ENCODE measurements around the gene ENTPD8. TPM values are rescaled to one million over a fixed set of nuclear protein-coding genes. Genes with fewer than 3 reads are reported as not detected.
A peak's percentile ranks its signal among the peaks of the same experiment; 100 is the strongest.

The ENTPD8 gene
- total RNA-seq, 1 experiment from 2014 or later, result not detected

DNA sequence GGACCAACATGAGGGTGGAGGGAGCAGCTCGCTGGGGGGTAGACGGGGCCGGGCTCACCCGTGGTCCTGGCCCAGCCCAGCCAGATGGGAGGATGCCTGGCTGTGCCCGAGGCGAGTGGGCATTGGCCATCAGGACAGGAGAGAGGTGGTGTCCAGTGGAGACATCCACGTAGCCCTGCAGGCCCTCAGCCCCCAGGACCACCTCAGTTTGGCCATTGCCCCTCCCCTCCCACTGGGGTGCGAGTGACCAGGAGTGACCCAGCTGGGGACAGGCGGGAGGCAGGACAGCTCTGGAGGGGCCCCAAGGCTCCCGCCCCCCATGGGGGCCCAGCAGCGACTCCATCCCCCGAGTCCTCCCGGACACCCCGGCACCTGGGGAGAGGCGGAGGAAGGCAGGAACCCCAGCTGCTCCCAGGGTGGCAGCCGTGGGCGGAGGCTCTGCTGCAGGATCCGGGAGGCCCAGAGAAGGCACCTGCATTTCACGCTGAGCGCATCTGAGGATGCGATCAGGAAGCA, 9.7 kb downstream of the ENTPD8 start:
- DNase-seq (ENCODE audit: low read depth), result no peak

DNA sequence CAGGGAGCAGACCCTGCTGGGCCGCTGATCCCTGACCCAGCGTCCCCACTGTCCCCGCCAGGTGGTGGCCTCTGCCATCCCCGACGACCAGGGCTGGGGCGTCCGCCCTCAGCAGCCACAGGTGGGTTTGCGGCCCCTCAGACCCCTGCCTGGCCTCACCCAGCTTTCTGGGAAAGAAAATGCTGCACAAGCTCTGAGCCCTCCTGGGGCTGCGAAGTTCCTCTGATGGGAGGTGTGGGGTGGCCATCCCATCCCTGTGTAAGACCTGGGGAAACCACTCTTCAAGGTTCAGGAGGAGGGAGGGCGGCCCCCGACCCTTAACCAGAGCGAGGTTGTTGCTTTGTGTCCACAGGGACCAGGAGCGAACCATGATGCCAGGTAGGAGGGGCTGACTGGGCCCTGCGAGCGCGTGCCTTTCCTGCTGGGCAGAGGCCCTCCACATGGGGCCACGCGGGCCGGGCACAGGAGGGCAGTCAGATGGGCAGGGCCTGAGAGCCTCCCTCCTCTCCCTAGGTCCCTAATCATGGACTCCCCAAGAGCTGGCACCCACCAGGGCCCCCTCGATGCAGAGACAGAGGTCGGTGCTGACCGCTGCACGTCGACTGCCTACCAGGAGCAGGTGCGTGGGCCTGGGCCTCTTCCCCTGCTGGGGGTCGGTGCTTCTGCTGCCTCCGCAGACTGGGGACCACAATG, 10.3 kb downstream of the ENTPD8 start:
- DNase-seq (ENCODE audit: low read depth), result no peak

DNA sequence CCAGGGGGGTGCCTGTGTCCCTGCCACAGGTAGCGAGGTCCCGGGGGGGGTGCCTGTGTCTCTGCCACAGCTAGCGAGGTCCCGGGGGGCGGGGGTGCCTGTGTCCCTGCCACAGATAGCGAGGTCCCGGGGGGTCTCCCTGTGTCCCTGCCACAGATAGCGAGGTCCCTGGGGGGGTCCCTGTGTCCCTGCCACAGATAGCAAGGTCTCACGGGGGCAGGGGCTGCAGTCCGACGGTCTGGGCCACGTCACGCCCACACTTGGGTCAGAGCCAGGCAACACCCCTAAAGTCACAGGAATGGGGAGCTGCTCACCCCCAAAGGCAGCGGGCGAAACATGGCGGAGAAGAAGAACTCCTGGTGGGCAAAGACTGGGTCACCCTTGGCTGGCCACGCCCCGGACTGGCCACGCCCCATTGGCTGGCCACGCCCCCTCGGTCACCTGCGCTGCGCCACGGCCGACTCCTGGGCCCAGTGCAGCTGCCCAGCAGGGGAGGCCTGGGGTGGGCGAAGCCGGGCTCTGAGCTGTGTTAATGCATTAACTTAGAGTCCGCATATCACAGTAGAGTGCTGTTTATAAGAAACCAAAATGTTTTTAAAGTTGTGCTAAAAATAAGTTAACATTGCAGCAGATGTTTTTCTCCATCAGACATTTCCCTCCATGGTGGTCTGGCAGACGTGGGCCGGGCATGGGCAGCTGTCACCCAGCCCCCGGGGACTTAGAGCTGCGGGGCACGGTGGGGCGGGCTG, 11.0 kb downstream of the ENTPD8 start:
- peak; percentile 82 for DNase-seq (ENCODE audit: low read depth)

DNA sequence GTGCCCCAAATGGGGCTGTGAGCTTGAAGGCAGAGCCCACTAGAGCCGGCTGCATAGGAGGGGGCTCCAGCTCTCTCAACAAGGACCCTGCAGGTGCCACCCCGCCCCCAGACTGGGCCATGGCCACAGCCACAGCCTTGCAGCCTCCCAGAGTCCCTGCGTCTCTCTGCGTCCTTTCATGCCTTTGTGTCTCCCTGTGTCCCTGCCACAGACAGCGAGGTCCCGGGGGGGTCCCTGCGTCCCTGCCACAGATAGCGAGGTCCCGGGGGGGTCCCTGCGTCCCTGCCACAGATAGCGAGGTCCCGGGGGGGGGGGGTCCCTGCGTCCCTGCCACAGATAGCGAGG, 11.6 kb downstream of the ENTPD8 start:
- no peak for DNase-seq (ENCODE audit: low read depth)

DNA sequence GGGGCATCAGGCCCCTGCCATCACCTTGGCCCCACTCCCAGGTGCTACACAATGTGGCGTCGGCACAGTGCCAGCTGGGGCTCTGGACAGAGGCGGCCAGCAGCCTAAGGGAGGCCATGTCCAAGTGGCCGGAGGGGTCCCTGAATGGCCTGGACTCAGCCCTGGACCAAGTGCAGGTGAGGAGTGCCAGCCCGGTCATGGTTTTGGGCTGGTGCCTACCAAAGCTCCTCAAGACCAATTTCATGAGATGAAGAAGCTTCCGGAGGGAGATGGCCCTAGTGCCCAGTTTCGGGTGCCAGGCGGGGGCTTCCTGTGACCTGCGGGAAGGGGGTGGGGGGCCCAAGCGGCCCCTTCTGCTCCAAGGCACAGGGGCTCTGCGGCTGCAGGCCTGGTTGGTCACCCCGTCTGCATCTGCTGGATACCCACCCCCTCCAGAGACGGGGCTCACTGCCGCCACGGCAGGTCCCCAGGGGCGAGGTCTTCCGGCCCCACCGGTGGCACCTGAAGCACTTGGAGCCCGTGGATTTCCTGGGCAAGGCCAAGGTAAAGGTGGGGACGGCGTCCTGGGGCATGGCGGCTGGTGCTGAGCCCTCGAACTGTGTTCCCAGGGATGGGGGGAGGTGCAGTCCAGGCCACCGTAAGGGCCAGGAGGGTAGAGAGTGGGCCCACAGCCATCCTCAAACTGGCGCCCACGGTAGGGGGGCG, 12.2 kb downstream of the ENTPD8 start:
- DNase-seq (ENCODE audit: low read depth), result no peak

DNA sequence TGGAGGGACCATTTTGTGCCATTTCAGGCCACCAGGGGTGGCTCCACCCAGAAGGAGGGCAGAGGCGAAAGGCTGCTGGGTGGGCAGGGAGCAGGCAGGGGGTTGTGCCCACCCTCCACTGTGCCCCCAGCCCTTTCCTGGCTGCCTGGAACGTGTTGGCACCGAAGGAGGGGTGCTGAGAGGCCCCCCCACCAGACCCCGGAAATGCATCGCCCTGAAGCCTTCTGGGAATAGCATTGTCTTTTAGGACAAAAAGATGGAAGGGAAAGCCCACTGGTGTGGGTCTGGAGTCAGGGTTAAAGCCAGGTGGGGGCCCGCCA, 12.9 kb downstream of the ENTPD8 start:
- DNase-seq (ENCODE audit: low read depth), result no peak

DNA sequence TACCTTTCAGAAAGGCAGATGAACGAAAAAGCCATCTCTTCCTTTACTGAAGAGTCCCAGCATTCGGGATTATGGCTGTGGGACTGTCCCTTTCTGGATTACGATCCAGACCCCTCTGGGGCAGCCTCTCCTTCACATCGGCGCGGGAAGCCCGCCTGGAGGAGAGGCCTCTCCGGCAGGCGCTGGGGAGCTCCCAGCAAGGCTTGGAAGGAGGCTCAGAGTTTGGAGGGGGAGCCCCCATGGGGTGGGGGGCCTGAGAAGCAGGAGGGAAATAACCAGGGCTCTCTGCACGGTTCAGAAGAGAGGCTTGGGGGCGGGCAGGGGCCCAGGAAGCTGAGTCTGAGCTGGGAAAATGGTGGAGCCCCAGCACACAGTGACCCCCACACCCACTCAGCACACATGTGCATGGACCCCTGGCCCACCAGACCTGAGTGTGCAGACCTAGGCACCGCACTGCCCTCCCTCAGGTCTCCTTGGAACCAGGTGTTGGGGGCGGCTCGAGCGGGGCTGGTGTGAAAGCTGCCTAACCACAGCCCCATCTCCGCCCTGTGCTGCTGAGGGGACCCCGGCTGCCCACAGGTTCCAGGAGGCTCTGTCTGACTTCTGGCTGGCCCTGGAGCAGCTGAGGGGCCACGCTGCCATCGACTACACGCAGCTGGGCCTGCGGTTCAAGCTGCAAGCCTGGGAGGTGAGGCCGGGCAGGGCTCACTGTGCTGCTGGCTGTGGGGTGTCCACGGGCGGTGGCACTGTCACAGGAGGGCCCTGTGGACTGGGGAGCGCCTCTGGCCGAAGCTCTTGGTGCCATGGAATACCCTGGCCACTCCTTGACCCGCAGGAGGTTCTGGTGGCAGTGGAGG, 13.5 kb downstream of the ENTPD8 start:
- no peak for DNase-seq (ENCODE audit: low read depth)

DNA sequence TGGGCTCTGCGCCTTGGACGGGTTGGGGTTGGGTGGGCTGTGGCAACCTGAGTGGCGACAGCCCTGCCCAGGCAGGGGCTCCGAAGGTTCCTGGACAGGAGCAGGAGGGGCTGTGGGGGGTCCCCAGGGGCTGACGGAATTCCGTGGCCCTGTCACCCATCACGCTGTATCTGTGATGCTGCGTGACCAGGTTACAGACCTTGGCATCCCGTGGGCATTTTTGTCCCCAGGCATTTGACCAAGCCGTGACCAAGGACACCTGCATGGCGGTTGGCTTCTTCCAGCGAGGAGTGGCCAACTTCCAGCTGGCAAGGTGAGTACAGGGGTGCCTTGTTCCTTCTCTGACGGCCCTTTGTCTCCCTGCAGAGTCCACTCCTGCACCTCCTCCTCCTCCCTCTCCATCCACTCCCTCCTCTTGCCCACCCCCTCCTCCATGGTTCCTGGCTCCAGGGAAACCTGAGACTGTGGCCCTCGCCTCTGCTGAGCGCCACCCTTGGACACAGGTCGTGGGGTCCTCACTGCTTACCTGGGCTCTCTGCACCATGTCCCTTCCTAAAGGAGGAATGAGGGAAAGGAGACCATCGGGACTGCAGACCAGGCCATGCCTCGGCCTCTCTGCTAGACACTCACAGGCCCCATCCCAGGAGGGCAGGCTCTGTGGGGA, 15.0 kb downstream of the ENTPD8 start:
- DNase-seq (ENCODE audit: low read depth), result no peak

DNA sequence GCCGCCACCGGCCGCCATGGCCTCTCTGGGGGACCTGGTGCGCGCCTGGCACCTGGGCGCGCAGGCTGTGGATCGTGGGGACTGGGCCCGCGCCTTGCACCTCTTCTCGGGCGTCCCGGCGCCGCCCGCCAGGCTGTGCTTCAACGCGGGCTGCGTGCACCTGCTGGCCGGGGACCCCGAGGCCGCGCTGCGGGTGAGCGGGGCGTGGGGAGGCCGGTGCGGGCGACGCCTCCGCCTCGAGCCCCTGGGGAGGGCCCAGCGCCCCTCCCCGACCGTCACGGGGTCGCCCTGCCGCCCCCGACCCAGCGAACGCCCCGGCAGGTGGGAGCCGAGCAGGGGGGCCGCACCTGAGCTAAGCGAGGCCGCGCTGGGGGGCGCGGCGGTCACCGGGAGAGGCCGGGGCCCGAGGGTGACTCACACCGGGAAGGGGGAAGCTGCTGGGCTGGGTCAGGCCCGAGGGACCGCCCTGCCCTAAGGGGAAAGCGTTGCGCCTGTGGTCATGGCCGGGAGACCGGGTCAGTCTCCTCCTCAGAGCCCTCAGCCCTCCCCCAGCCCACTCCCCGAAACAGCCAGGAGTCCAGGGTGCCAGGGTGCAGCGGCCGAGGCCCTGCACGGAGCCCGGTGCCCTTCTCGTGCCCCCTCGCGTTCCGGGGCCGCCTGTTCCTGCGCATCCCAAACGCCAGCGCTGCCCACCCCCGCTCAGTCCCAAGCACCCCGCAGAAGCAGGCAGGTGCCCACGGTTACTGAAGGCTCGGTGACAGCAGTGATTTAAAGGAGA, 17.5 kb downstream of the ENTPD8 start:
- DNase-seq (ENCODE audit: low read depth), result peak; percentile 61

DNA sequence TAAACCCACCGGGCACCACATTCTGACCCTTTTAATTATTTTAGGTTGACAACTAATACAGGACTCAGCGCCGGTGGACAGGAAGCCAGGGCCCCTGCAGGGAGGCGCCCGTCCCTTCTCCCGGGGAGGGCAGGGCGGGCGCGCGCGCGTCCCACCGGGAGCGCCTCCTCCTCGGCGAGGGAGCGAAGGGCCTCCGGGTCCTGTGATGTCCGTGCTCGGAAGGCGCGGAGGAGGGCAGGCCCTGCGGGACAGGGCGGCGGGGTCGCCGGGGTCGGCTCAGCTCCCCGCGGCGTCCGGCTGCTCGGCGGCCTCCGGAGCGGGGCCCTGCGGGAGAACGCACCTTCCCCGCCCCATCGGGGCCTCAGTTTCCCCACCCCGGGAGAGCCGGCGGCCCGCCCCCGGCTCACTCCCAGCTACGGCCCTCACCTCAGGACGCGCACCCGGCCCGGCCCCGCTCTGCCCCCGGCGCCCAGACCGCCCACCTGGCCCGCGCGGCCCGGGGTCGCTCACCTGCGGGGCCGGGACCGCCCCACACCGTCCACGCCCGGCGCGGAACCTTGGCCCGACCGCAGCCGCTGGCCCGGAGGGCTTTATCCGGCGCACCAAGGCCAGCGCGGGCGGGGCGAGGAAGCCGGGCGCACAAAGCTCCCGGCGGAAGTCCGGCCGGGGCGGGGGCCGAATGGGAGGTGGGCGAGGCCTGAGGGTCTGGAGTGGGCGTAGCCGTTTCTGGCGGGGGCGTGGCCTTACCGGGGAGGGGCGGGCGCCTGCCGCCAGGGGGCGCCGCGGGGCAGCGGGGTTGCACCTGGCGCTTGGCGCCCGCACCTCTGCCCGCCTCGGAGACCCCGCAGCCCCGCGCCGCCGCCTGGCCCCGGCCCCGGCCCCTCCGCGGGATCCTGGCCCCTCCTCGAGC, 18.3 kb downstream of the ENTPD8 start, which contains the start of the genes EXD3 and NOXA1:
TSS of gene EXD3 (minus strand) at position 559 of the 910 bp plus-strand sequence. CDS start 27,805 bp downstream, outside the sequence.
TSS of gene NOXA1 (plus strand) at position 790 of the 910 bp plus-strand sequence. CDS start 137 bp downstream, outside the sequence.
- DNase-seq (ENCODE audit: low read depth), result peak; percentile 96

DNA sequence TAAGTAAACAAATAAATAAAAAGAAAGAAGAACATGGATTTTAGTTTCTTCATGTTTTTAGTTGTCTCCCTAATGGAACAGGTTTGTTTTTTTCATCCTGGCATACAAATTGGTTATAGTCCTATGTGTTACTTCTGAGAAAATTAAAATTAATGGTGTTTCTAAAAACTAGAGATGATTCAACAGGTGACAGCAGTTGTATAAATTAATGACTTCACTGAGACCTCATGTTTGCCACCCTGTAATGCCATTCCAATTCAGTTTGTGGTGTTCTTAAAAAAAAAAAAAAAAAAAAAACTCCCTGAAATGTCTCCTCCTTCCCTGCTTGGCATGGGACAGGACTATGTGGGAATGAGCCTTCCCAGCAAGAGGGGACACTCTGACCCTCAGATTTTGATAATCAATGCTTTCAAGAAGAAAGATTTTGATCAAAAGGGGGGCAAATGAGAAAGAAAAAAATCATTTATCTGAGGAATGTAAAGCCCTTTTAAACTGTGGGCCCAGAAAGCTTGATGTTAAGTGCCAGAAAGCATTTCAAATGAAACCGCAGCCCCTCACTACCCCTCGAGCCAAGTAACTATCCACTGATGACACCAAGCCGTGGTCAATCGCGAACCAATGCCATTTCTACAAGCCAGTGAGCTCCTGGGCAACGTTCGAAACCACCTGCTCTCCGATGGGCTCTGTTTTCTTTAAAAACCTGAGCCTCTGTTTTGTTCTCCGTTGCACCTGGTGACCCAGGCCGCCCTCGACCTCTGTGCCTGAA, 19.1 kb downstream of the ENTPD8 start:
- DNase-seq (ENCODE audit: low read depth), result no peak

DNA sequence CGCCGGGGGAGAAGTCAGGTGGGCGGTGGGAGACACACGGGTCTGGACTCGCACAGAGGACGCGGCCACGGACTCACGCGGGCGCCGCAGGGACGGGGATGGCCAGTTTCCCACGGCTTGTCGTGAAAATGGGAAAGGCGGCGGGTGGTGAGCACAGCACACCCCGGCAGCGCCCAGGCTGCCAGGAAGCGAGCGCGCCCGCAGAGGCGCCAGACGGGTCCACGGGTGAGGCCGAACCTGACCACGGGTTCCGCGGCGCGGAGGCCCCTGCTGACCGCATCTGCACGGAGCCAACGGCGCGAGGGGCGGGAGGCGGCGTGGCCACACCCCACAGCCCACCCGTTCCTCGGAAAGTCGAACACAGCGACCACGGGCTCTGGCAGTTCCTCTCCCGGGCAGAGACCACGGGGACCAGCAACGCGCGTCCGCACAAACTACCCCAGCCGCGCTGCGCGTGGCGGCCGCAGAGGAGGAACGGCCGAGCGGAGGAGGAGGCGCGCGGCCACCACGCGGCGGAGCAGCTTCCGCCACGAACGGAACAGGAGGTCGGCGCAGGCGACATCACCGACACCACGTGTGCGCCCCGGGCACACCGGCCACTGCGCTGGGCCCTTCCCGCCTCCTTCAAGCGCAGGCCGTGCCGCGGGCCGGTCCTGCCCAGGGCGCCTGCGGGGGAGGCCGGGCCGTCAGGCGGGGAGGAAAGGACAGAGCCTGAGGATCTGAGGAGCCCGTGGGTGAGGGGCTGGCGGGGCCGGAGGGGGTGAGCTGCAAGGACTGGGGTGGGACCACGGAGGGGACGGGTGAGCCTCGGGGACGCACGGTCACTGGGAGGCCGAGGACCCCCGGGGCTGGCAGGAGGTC, 23.8 kb downstream of the ENTPD8 start:
- no peak for DNase-seq (ENCODE audit: low read depth)

DNA sequence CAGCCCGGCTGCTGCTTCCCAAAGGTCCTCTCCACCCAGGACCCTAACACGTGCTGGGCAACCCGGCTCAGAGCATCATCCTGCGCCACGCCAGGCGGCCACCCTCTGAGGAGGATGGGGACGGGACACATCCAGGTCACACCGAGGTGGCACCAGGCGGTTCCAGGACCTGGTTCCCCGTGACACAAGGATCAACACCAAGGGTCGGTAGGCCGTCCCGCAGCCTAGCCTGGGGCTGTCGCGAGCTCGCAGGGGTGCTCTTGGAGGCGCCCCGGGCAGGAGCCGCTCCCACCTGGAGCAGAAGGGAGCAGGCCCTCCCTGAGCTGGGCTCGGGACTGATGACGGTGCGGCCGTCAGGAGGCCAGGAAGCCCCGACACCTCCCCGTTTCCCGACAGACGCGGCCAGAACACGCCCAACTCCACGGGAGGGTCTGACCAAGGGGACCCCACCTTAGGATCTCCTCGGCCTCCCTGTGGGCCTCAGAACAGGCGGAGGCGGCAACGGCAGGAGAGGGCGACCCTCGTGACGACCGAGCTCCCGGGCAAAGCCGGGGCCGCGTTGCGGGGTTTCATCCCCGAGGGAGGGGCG, 24.5 kb downstream of the ENTPD8 start:
- no peak for DNase-seq (ENCODE audit: low read depth)

DNA sequence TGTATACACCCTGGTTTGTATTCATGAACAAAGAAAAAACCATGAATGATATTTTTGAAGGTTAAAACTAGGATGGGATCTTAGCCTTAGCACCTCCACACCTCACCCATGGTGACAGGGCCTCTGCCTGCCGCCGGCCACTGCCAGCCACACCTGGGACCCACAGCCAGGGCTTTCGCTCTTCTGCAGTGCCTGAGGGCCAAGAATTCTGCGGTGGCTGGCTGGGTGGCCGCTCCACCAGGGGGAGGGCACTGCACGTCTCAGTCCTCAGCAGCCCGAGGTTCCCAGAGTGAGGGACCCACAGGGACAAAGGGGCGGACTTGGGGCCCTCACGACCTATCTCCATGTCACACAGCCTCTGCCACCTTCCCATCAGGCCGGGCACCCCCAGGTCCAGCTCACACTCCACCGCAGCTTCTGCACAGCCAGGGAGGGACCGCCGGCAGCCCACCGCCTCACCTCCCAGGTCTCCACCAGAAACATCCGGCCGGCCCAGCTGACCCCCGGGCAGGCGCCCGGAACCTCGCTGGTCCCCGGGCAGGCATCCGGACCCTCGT, 25.1 kb downstream of the ENTPD8 start:
- no peak for DNase-seq (ENCODE audit: low read depth)

DNA sequence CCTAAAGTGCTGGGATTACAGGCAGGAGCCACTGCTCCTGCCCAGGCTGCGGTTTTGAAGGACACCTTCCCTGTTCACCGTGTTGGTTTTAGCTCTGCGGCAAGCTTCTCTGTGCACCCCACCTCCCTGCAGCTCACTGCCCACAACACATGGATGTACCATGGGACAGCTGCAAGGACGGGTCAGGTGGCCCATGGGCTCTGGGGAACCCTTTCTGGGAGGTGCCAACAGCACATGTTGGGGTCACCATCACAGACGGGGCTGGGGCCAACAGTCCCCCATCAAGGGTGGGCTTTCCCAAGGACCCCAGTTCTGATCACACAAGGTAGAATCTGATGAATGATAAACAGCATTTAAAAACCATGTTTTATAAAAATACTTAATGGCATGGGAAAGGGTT, 25.7 kb downstream of the ENTPD8 start:
- no peak for DNase-seq (ENCODE audit: low read depth)

DNA sequence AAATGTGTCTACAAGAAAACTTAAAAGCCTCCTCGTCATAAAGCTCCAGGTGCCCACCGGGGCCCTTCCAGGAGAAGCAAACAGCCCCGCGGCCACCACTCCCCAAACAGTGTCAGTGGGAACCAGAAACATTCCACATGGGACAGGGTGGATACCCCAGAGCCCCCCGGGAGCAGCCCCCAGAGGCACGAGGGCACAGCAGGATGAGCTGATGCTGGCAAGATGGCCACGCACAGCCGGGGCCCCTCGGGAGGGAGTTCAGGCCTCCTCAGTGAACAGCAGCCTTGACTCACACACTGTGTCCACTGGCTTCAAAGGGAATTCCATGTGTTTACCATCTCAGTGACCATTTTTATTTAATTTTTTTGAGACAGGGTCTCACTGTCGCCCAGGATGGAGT, 28.7 kb downstream of the ENTPD8 start:
- peak; percentile 77 for DNase-seq (ENCODE audit: low read depth)

Measured in Daoy (cell line).